H1 (cell line): Measurements from ENCODE around the gene ZFP36L1. TPM values are rescaled to one million over a fixed set of nuclear protein-coding genes. Genes with fewer than 3 reads are reported as not detected.

Experiments
- CTCF ChIA-PET: fragments of 300-600 bp; sonication (Branson Sonifier 250); formaldehyde crosslinking; loops from one replicate; lab custom pipeline; 2021; ENCODE audit not compliant: partially characterized antibody; lab: Charles Lee
- POLR2A ChIA-PET: fragments of 300-600 bp; sonication (Branson Sonifier 250); formaldehyde crosslinking; loops from one replicate; lab custom pipeline; 2021; ENCODE audit warnings: inconsistent platforms; ENCODE audit not compliant: partially characterized antibody; lab: Charles Lee
- DNase-seq, 2 experiments: peaks; one replicate each; pipeline versions ENCODE4 v3.0.0 to v3.0.0-alpha.2; 2010 to 2022; ENCODE audit warnings: low spot score in 2 of 2, low read depth in 1 of 2, mixed read lengths in 1 of 2
- FAIRE-seq: peaks from 2 replicates; lab custom pipeline; 2011; peaks lifted over from hg19 to GRCh38; lab: Jason Lieb, UNC
- H2AFZ ChIP-seq: 2 replicates; pipeline ENCODE4 v1.8.1; 2012; ENCODE audit warnings: low read length, inconsistent platforms
- H2AK5ac ChIP-seq: 2 replicates; pipeline ENCODE4 v1.6.1; 2013; ENCODE audit warnings: low read depth, low read length
- H2BK120ac ChIP-seq: replicated peaks from 2 replicates; pipeline ENCODE3; 2013; ENCODE audit warnings: low read depth, low read length, inconsistent platforms
- H2BK12ac ChIP-seq: 2 replicates; pipeline ENCODE4 v1.6.1; 2013; ENCODE audit warnings: low read depth, low read length
- H2BK15ac ChIP-seq: 2 replicates; pipeline ENCODE4 v1.6.1; 2013; ENCODE audit warnings: low read length
- H2BK20ac ChIP-seq: 2 replicates; pipeline ENCODE4 v1.6.1; 2013; ENCODE audit warnings: low read length
- H2BK5ac ChIP-seq: 2 replicates; pipeline ENCODE4 v1.6.1; 2013; ENCODE audit warnings: low read depth, low read length
- H3K14ac ChIP-seq: 2 replicates; pipeline ENCODE4 v1.6.1; 2013; ENCODE audit warnings: inconsistent platforms; ENCODE audit not compliant: insufficient read length
- H3K18ac ChIP-seq: 2 replicates; pipeline ENCODE4 v1.6.1; 2013; ENCODE audit warnings: low read length; ENCODE audit errors: extremely low read depth
- H3K23ac ChIP-seq: 2 replicates; pipeline ENCODE4 v1.6.1; 2013; ENCODE audit warnings: inconsistent platforms; ENCODE audit not compliant: insufficient read length
- H3K23me2 ChIP-seq: 2 replicates; pipeline ENCODE4 v1.6.1; 2013; ENCODE audit warnings: low read depth, low read length
- H3K27ac ChIP-seq: 2 replicates; pipeline ENCODE4 v1.6.1; 2011; ENCODE audit warnings: low read depth, low read length, inconsistent platforms
- H3K27me3 ChIP-seq, 4 experiments: replicated peaks in 1 of 4; 1 replicate in 1 of 4; 2 replicates in 3 of 4; pipeline versions ENCODE4 v1.6.1 to v1.8.1; 2011 to 2013; ENCODE audit warnings: low read length in 3 of 4, mild to moderate bottlenecking in 3 of 4, inconsistent platforms in 2 of 4, mixed read lengths in 2 of 4, moderate library complexity in 1 of 4; ENCODE audit not compliant: control insufficient read depth in 3 of 4, insufficient read depth in 3 of 4; ENCODE audit errors: extremely low read depth in 1 of 4
- H3K36me3 ChIP-seq, 4 experiments: 2 replicates each; pipeline versions ENCODE4 v1.6.1 to v1.8.1; 2011 to 2013; ENCODE audit warnings: mild to moderate bottlenecking in 4 of 4, low read length in 3 of 4, moderate library complexity in 2 of 4, control low read depth in 1 of 4, inconsistent platforms in 1 of 4; ENCODE audit not compliant: insufficient read depth in 4 of 4, control insufficient read depth in 2 of 4
- H3K4ac ChIP-seq: replicated peaks from 2 replicates; pipeline ENCODE3; 2013; ENCODE audit warnings: low read length, low read depth, mixed read lengths, inconsistent platforms; ENCODE audit not compliant: insufficient read length
- H3K4me1 ChIP-seq, 4 experiments: replicated peaks in 1 of 4; 1 replicate in 1 of 4; 2 replicates in 3 of 4; pipeline versions ENCODE4 v1.6.1 to v1.8.1; 2011 to 2013; ENCODE audit warnings: low read length in 3 of 4, inconsistent platforms in 2 of 4, mixed read lengths in 1 of 4; ENCODE audit not compliant: insufficient read depth in 4 of 4, control insufficient read depth in 3 of 4
- H3K4me2 ChIP-seq, 2 experiments: 2 replicates each; pipeline versions ENCODE4 v1.6.1 to v1.8.1; 2011 to 2013; ENCODE audit warnings: low read depth in 2 of 2, low read length in 2 of 2, control low read depth in 1 of 2, inconsistent platforms in 1 of 2, mild to moderate bottlenecking in 1 of 2; ENCODE audit not compliant: insufficient read depth in 1 of 2
- H3K4me3 ChIP-seq, 4 experiments: fragments of 200-600, 300-600 bp in 1 of 4; sonication (generic), shearing (Covaris generic), sonication (Bioruptor Twin) in 1 of 4; 2 replicates each; pipeline versions ENCODE4 v1.5.1 to v1.8.1; 2011 to 2016; ENCODE audit warnings: low read length in 4 of 4, low read depth in 3 of 4, control low read depth in 2 of 4, inconsistent platforms in 2 of 4, mild to moderate bottlenecking in 2 of 4, mixed read lengths in 1 of 4, moderate library complexity in 1 of 4; ENCODE audit not compliant: insufficient read depth in 2 of 4; ENCODE audit errors: extremely low read depth in 1 of 4
- H3K56ac ChIP-seq: replicated peaks from 2 replicates; pipeline ENCODE3; 2013; ENCODE audit warnings: low read depth, mild to moderate bottlenecking, mixed read lengths, low read length, inconsistent platforms; ENCODE audit not compliant: insufficient read length
- H3K79me1 ChIP-seq: 2 replicates; pipeline ENCODE4 v1.6.1; 2013; ENCODE audit warnings: low read depth, low read length, control low read depth
- H3K79me2 ChIP-seq, 2 experiments: 2 replicates each; pipeline versions ENCODE4 v1.6.1 to v1.8.1; 2012 to 2013; ENCODE audit warnings: low read length in 2 of 2, mild to moderate bottlenecking in 2 of 2, inconsistent platforms in 1 of 2; ENCODE audit not compliant: insufficient read depth in 2 of 2, control insufficient read depth in 1 of 2
- H3K9ac ChIP-seq, 4 experiments: replicated peaks in 1 of 4; 1 replicate in 1 of 4; 2 replicates in 3 of 4; pipeline versions ENCODE4 v1.6.1 to v1.8.1; 2011 to 2013; ENCODE audit warnings: low read depth in 3 of 4, low read length in 3 of 4, control low read depth in 2 of 4, mild to moderate bottlenecking in 2 of 4, moderate library complexity in 2 of 4, inconsistent platforms in 1 of 4; ENCODE audit errors: extremely low read depth in 1 of 4
- H3K9me3 ChIP-seq, 2 experiments: 2 replicates each; pipeline versions ENCODE4 v1.6.1 to v1.8.1; 2012 to 2013; ENCODE audit warnings: mild to moderate bottlenecking in 2 of 2, moderate library complexity in 2 of 2, control low read depth in 1 of 2, inconsistent platforms in 1 of 2, low read depth in 1 of 2, low read length in 1 of 2, mixed read lengths in 1 of 2; ENCODE audit not compliant: insufficient read depth in 2 of 2
- H4K20me1 ChIP-seq, 2 experiments: replicated peaks in 1 of 2; 2 replicates each; pipeline versions ENCODE3 to v1.8.1; 2011 to 2013; ENCODE audit warnings: inconsistent platforms in 2 of 2, low read length in 2 of 2, mild to moderate bottlenecking in 1 of 2; ENCODE audit not compliant: insufficient read depth in 2 of 2, control insufficient read depth in 1 of 2
- H4K5ac ChIP-seq: 2 replicates; pipeline ENCODE4 v1.6.1; 2013; ENCODE audit warnings: low read length, low read depth, mixed read lengths, inconsistent platforms; ENCODE audit not compliant: insufficient read length
- H4K8ac ChIP-seq: 2 replicates; pipeline ENCODE4 v1.8.0; 2013; ENCODE audit warnings: mild to moderate bottlenecking, moderate library complexity, low read length, inconsistent platforms; ENCODE audit not compliant: insufficient read depth; ENCODE audit errors: extremely low read depth
- H4K91ac ChIP-seq: replicated peaks from 2 replicates; pipeline ENCODE3; 2013; ENCODE audit warnings: low read length, mixed read lengths, inconsistent platforms; ENCODE audit not compliant: insufficient read length
- CHD1 ChIP-seq: IDR thresholded peaks from 2 replicates; pipeline ENCODE4 v1.6.1; 2012; ENCODE audit warnings: low read depth, low read length, improper control_type of control experiment
- GTF2F1 ChIP-seq: IDR thresholded peaks from 2 replicates; pipeline ENCODE4 v1.6.1; 2012; ENCODE audit warnings: low read depth, low read length, improper control_type of control experiment, borderline replicate concordance
- KDM1A ChIP-seq: fragments of 200-600, 300-600 bp; sonication (generic); IDR thresholded peaks from 2 replicates; pipeline ENCODE4 v1.7.1; 2016; ENCODE audit warnings: mild to moderate bottlenecking, low read length, borderline replicate concordance
- NANOG ChIP-seq: IDR thresholded peaks from 2 replicates; pipeline ENCODE4 v1.6.1; 2011; ENCODE audit warnings: low read length, low read depth, mild to moderate bottlenecking, inconsistent platforms; ENCODE audit not compliant: insufficient read depth, poor library complexity, severe bottlenecking
- TEAD4 ChIP-seq: IDR thresholded peaks from 2 replicates; pipeline ENCODE4 v1.6.1; 2012; ENCODE audit warnings: low read depth, low read length, inconsistent platforms, mixed read lengths
- WGBS, 2 experiments: shearing (Covaris generic) in 1 of 2; methylation state at CpG; one replicate each; pipeline versions ENCODE4 v1.1.6 to v1.1.7; 2013 to 2015; ENCODE audit warnings: low lambda C conversion rate in 2 of 2, mixed read lengths in 2 of 2, inconsistent platforms in 1 of 2, low coverage in 1 of 2, missing lambda C conversion rate in 1 of 2; ENCODE audit not compliant: insufficient replicate concordance in 2 of 2, insufficient coverage in 1 of 2, insufficient read length in 1 of 2; ENCODE audit errors: extremely low coverage in 1 of 2, missing lambda C conversion rate in 1 of 2; 5-methylcytosine and 5-hydroxymethylcytosine counted together
- polyA plus RNA-seq, 7 experiments: library from polyadenylated mRNA; depleted of rRNA in 3 of 7; stranded (reverse) in 5 of 7; unstranded in 2 of 7; fragments of >200 nt in 5 of 7; fragments of 200-250 nt in 2 of 7; gene quantifications; 1 replicate in 5 of 7; 2 replicates in 1 of 7; 4 replicates in 1 of 7; pipeline versions ENCODE4 v1.2.1 to v1.2.3, GENCODE V29; 2011 to 2013; ENCODE audit warnings: missing spikeins in 2 of 7, mixed read lengths in 2 of 7
- total RNA-seq: library from RNA; stranded (reverse); fragmentation: NEBNext Ultra II Directional; extraction: Animal tissue kit (Norgen Biotek cat#: 25700); gene quantifications from 2 replicates; pipeline ENCODE4 v1.2.1, GENCODE V29; 2021

Gene ZFP36L1
- total and polyA plus RNA-seq, 2 of the 8 experiments (the other 6 are each of a cell fraction or from before 2014, with no cell fraction given) = 80.4 to 132 TPM

DNA sequence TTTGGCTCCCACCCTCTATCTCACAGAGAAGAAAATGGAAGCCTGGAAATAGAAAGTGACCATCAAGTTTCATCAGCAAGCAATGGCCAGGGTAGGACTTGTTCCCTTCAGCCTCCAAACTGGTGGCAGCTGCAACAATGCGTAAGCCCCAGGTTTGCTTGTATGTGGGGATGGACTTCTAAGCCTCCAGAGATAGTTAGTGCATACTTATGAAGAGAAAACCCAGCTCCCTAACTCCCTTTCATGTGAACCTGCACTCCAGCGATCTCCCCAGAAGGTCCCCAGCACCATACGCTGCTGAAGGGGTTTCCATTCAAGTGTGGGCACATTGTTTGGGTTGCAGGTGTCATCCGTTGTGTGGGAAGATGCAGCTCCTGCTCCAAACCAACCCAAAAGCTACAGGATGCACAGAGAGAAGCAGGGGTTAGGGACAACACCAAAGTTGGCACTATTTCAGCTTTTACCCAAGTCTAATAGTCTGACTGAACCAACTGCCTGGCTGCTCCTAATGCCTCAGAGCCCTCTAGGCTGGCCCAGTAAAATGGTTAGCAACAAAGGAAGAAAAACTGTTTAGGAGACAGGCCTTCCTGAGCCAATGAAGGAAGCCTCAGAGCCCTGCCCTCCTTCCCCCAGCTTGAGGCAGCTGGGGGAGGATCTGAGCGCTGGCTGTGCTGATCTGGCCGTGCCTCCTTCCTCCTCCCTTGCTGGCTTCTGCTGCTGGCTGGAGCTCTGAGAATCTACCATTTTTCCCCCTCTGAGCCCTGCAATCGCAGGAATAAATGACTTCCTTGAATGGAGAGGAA, 12.3 kb downstream of the ZFP36L1 start:
- no peak overlapping the region for H4K5ac ChIP-seq
- no peak overlapping the region for H3K4me2 ChIP-seq
- no peak overlapping the region for H3K14ac ChIP-seq
- no peaks in the 10 kb centered on the region for H4K20me1 ChIP-seq
- 72% methylated on average over 7 of the region's 7 CpGs; no CpG with 5 or more reads in 1 of the 2 experiments for WGBS, 2 experiments
- H2BK20ac ChIP-seq = no peak overlapping the region
- no peak overlapping the region for H3K23ac ChIP-seq
- no peak overlapping the region for H4K8ac ChIP-seq
- ChIA-PET CTCF (interaction anchor here (0.6 to 2.4 kb wide), 11 partner anchors 10 to 844 kb away, joined by 3 to 9 read pairs (median 4); no protein-coding TSS in a partner anchor), POLR2A (interaction anchor here (2.1 to 19.6 kb wide), 2 partner anchors 9 to 15 kb away, joined by 9 to 197 read pairs; partner anchors contain the start of gene ZFP36L1)
- no peaks in the 10 kb centered on the region for H3K9me3 ChIP-seq
- no peak overlapping the region for H2BK120ac ChIP-seq
- peak overlapping the region; percentile 79; the same call in 1 of the 2 replicates for H2AFZ ChIP-seq
- no peak overlapping the region for H3K27ac ChIP-seq
- H2BK15ac ChIP-seq = no peak overlapping the region; the same call in 1 of the 2 replicates
- H3K18ac ChIP-seq = no peak overlapping the region
- no peak overlapping the region for H2AK5ac ChIP-seq
- 0 out of 2 replicates have a peak overlapping the region, but pooled peaks have one; percentile 27 for H2BK5ac ChIP-seq
- peaks cover 0 to 5% (median 0%) of the 10 kb centered on the region in 4 experiments; a peak in 2 of 7 replicates for H3K4me1 ChIP-seq
- no peaks in the 10 kb centered on the region for H3K79me2 ChIP-seq
- H3K23me2 ChIP-seq = no peaks in the 10 kb centered on the region
- H2BK12ac ChIP-seq = 0 out of 2 replicates have a peak overlapping the region, but pooled peaks have one; percentile 32
- no peaks in the 10 kb centered on the region for H3K27me3 ChIP-seq
- H3K4me3 ChIP-seq = no peak overlapping the region
- no peak overlapping the region for H3K4ac ChIP-seq
- H3K79me1 ChIP-seq = no peaks in the 10 kb centered on the region
- TF ChIP-seq TEAD4 (no peak), NANOG (no peak), CHD1 (no peak), KDM1A (no peak), GTF2F1 (no peak)
- no peak overlapping the region for H3K9ac ChIP-seq
- H4K91ac ChIP-seq = no peak overlapping the region
- no peak overlapping the region for H3K56ac ChIP-seq
- no peak for DNase-seq
- FAIRE-seq = no peak
- no peaks in the 10 kb centered on the region; a peak in 1 of 8 replicates for H3K36me3 ChIP-seq
